ENCODE results near the gene PRG2.

GRCh38 chr11:57402188-57403002, 11.9 kb upstream of the PRG2 start:
- TF ChIP-seq, protein P1, sequence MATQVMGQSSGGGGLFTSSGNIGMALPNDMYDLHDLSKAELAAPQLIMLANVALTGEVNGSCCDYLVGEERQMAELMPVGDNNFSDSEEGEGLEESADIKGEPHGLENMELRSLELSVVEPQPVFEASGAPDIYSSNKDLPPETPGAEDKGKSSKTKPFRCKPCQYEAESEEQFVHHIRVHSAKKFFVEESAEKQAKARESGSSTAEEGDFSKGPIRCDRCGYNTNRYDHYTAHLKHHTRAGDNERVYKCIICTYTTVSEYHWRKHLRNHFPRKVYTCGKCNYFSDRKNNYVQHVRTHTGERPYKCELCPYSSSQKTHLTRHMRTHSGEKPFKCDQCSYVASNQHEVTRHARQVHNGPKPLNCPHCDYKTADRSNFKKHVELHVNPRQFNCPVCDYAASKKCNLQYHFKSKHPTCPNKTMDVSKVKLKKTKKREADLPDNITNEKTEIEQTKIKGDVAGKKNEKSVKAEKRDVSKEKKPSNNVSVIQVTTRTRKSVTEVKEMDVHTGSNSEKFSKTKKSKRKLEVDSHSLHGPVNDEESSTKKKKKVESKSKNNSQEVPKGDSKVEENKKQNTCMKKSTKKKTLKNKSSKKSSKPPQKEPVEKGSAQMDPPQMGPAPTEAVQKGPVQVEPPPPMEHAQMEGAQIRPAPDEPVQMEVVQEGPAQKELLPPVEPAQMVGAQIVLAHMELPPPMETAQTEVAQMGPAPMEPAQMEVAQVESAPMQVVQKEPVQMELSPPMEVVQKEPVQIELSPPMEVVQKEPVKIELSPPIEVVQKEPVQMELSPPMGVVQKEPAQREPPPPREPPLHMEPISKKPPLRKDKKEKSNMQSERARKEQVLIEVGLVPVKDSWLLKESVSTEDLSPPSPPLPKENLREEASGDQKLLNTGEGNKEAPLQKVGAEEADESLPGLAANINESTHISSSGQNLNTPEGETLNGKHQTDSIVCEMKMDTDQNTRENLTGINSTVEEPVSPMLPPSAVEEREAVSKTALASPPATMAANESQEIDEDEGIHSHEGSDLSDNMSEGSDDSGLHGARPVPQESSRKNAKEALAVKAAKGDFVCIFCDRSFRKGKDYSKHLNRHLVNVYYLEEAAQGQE (IDR thresholded peaks at IDR 0.05; ENCODE audit: insufficient read depth in 1 of 2, low read depth in 2 of 2, low read length in 2 of 2), result no peak
- TF ChIP-seq POLR2AphosphoS5 (IDR thresholded peaks at IDR 0.05; ENCODE audit: low read depth, low read length) (no peak), SIN3A (IDR thresholded peaks at IDR 0.05; ENCODE audit: borderline replicate concordance, insufficient read depth, low read length) (no peak), FOXP2 (optimal IDR thresholded peaks at IDR 0.05; ENCODE audit: borderline replicate concordance, extremely low read depth, extremely low read length, insufficient read depth) (no peak), TAF1 (IDR thresholded peaks at IDR 0.05; ENCODE audit: borderline replicate concordance, insufficient read depth, low read length) (no peak)
